ENCODE measurements around the gene FOXC2.
A peak's percentile ranks its signal among the peaks of the same experiment; 100 is the strongest.

Gene FOXC2

GRCh38 chr16:86570558-86571529, 4.2 kb downstream of the FOXC2 start:
- Histone ChIP-seq H3K4me2 (ENCODE audit: low read length) (peak overlapping the region; percentile 90), H3K36me3 (ENCODE audit: insufficient read depth, low read length) (peaks cover 66% of the 10 kb centered on the region), H3K4me1 (ENCODE audit: control insufficient read depth, insufficient read depth, low read length) (peaks cover 49% of the 10 kb centered on the region), H3K9me3 (replicated peaks; ENCODE audit: low read length) (no peaks in the 10 kb centered on the region), H3K27me3 (ENCODE audit: control insufficient read depth, insufficient read depth, low read length) (no peaks in the 10 kb centered on the region), H3K4me3 (ENCODE audit: low read length) (peak overlapping the region; percentile 90), H3K9ac (ENCODE audit: low read depth, low read length) (peak overlapping the region; percentile 98)

- Histone ChIP-seq H3K4me2 (ENCODE audit: low read length) (peak overlapping the region; percentile 90), H3K9me3 (replicated peaks; ENCODE audit: low read length) (no peaks in the 10 kb centered on the region), H3K4me3 (ENCODE audit: low read length) (peak overlapping the region; percentile 90), H3K9ac (ENCODE audit: low read depth, low read length) (peak overlapping the region; percentile 98), H3K36me3 (ENCODE audit: insufficient read depth, low read length) (peaks cover 70% of the 10 kb centered on the region), H3K4me1 (ENCODE audit: control insufficient read depth, insufficient read depth, low read length) (peaks cover 48% of the 10 kb centered on the region), H3K27me3 (ENCODE audit: control insufficient read depth, insufficient read depth, low read length) (no peaks in the 10 kb centered on the region)
Measured at GRCh38 chr16:86571530-86571915, 4.9 kb downstream of the FOXC2 start.

- Histone ChIP-seq H3K4me1 (ENCODE audit: control insufficient read depth, insufficient read depth, low read length) (peaks cover 53% of the 10 kb centered on the region), H3K4me3 (ENCODE audit: low read length) (peak overlapping the region; percentile 90), H3K9me3 (replicated peaks; ENCODE audit: low read length) (no peaks in the 10 kb centered on the region), H3K27me3 (ENCODE audit: control insufficient read depth, insufficient read depth, low read length) (no peaks in the 10 kb centered on the region), H3K4me2 (ENCODE audit: low read length) (peak overlapping the region; percentile 90), H3K9ac (ENCODE audit: low read depth, low read length) (peak overlapping the region; percentile 98), H3K36me3 (ENCODE audit: insufficient read depth, low read length) (peaks cover 70% of the 10 kb centered on the region)
Measured at GRCh38 chr16:86572041-86572521, 5.5 kb downstream of the FOXC2 start.

GRCh38 chr16:86572606-86573005, 6.0 kb downstream of the FOXC2 start:
- no peaks in the 10 kb centered on the region for H3K27me3 ChIP-seq (ENCODE audit: control insufficient read depth, insufficient read depth, low read length)
- H3K4me2 ChIP-seq (ENCODE audit: low read length) = peak overlapping the region; percentile 90
- peaks cover 59% of the 10 kb centered on the region for H3K4me1 ChIP-seq (ENCODE audit: control insufficient read depth, insufficient read depth, low read length)
- peak overlapping the region; percentile 98 for H3K9ac ChIP-seq (ENCODE audit: low read depth, low read length)
- H3K4me3 ChIP-seq (ENCODE audit: low read length) = peak overlapping the region; percentile 90
- no peaks in the 10 kb centered on the region for H3K9me3 ChIP-seq (replicated peaks; ENCODE audit: low read length)
- H3K36me3 ChIP-seq (ENCODE audit: insufficient read depth, low read length) = peaks cover 70% of the 10 kb centered on the region

- H3K4me1 ChIP-seq (ENCODE audit: control insufficient read depth, insufficient read depth, low read length) = peaks cover 65% of the 10 kb centered on the region
- no peaks in the 10 kb centered on the region for H3K27me3 ChIP-seq (ENCODE audit: control insufficient read depth, insufficient read depth, low read length)
- peak overlapping the region; percentile 98 for H3K9ac ChIP-seq (ENCODE audit: low read depth, low read length)
- peaks cover 70% of the 10 kb centered on the region for H3K36me3 ChIP-seq (ENCODE audit: insufficient read depth, low read length)
- peak overlapping the region; percentile 90 for H3K4me2 ChIP-seq (ENCODE audit: low read length)
- peak overlapping the region; percentile 90 for H3K4me3 ChIP-seq (ENCODE audit: low read length)
- no peaks in the 10 kb centered on the region for H3K9me3 ChIP-seq (replicated peaks; ENCODE audit: low read length)
Measured at GRCh38 chr16:86573215-86573614, 6.6 kb downstream of the FOXC2 start.

- Histone ChIP-seq H3K36me3 (ENCODE audit: insufficient read depth, low read length) (peaks cover 65% of the 10 kb centered on the region), H3K9ac (ENCODE audit: low read depth, low read length) (peak overlapping the region; percentile 98), H3K4me1 (ENCODE audit: control insufficient read depth, insufficient read depth, low read length) (peaks cover 71% of the 10 kb centered on the region), H3K4me3 (ENCODE audit: low read length) (peak overlapping the region; percentile 90), H3K4me2 (ENCODE audit: low read length) (peak overlapping the region; percentile 90), H3K9me3 (replicated peaks; ENCODE audit: low read length) (no peaks in the 10 kb centered on the region), H3K27me3 (ENCODE audit: control insufficient read depth, insufficient read depth, low read length) (no peaks in the 10 kb centered on the region)
Measured at GRCh38 chr16:86573646-86574508, 7.2 kb downstream of the FOXC2 start.

GRCh38 chr16:86574646-86575045, 8.0 kb downstream of the FOXC2 start:
- Histone ChIP-seq H3K9ac (ENCODE audit: low read depth, low read length) (peak overlapping the region; percentile 98), H3K27me3 (ENCODE audit: control insufficient read depth, insufficient read depth, low read length) (no peaks in the 10 kb centered on the region), H3K4me3 (ENCODE audit: low read length) (no peak overlapping the region), H3K36me3 (ENCODE audit: insufficient read depth, low read length) (peaks cover 57% of the 10 kb centered on the region), H3K4me2 (ENCODE audit: low read length) (peak overlapping the region; percentile 90), H3K9me3 (replicated peaks; ENCODE audit: low read length) (no peaks in the 10 kb centered on the region), H3K4me1 (ENCODE audit: control insufficient read depth, insufficient read depth, low read length) (peaks cover 78% of the 10 kb centered on the region)

- Histone ChIP-seq H3K9ac (ENCODE audit: low read depth, low read length) (peak overlapping the region; percentile 98), H3K4me2 (ENCODE audit: low read length) (peak overlapping the region; percentile 90), H3K36me3 (ENCODE audit: insufficient read depth, low read length) (peaks cover 56% of the 10 kb centered on the region), H3K9me3 (replicated peaks; ENCODE audit: low read length) (no peaks in the 10 kb centered on the region), H3K27me3 (ENCODE audit: control insufficient read depth, insufficient read depth, low read length) (no peaks in the 10 kb centered on the region), H3K4me1 (ENCODE audit: control insufficient read depth, insufficient read depth, low read length) (peaks cover 84% of the 10 kb centered on the region), H3K4me3 (ENCODE audit: low read length) (peak overlapping the region; percentile 79)
Measured at GRCh38 chr16:86575095-86575685, 8.6 kb downstream of the FOXC2 start.

GRCh38 chr16:86575754-86576557, 9.3 kb downstream of the FOXC2 start:
- Histone ChIP-seq H3K4me2 (ENCODE audit: low read length) (peak overlapping the region; percentile 90), H3K9ac (ENCODE audit: low read depth, low read length) (peak overlapping the region; percentile 98), H3K4me1 (ENCODE audit: control insufficient read depth, insufficient read depth, low read length) (peaks cover 92% of the 10 kb centered on the region), H3K27me3 (ENCODE audit: control insufficient read depth, insufficient read depth, low read length) (no peaks in the 10 kb centered on the region), H3K4me3 (ENCODE audit: low read length) (peak overlapping the region; percentile 79), H3K9me3 (replicated peaks; ENCODE audit: low read length) (no peaks in the 10 kb centered on the region), H3K36me3 (ENCODE audit: insufficient read depth, low read length) (peaks cover 49% of the 10 kb centered on the region)

GRCh38 chr16:86576591-86577313, 10.1 kb downstream of the FOXC2 start:
- no peaks in the 10 kb centered on the region for H3K27me3 ChIP-seq (ENCODE audit: control insufficient read depth, insufficient read depth, low read length)

More at GRCh38 chr16:86576591-86577313, 10.1 kb downstream of the FOXC2 start:
- H3K4me1 ChIP-seq (ENCODE audit: control insufficient read depth, insufficient read depth, low read length) = peaks cover 93% of the 10 kb centered on the region
- H3K9ac ChIP-seq (ENCODE audit: low read depth, low read length) = peak overlapping the region; percentile 98
- peaks cover 41% of the 10 kb centered on the region for H3K36me3 ChIP-seq (ENCODE audit: insufficient read depth, low read length)
- peak overlapping the region; percentile 90 for H3K4me2 ChIP-seq (ENCODE audit: low read length)
- H3K9me3 ChIP-seq (replicated peaks; ENCODE audit: low read length) = no peaks in the 10 kb centered on the region
- peak overlapping the region; percentile 79 for H3K4me3 ChIP-seq (ENCODE audit: low read length)
